Erythroblast (primary cell): Measurements from ENCODE around the gene NUF2.

Experiments used
- GATA1 ChIP-seq: IDR thresholded peaks from 2 replicates; pipeline ENCODE4 v1.6.1; 2011; ENCODE audit warnings: low read depth, mild to moderate bottlenecking, control low read depth, low read length, moderate library complexity
- POLR2A ChIP-seq: IDR thresholded peaks from 2 replicates; pipeline ENCODE4 v1.6.1; 2011; ENCODE audit warnings: mild to moderate bottlenecking, low read length

GRCh38 chr1:163365186-163365585, 43.4 kb downstream of the NUF2 start:
- TF ChIP-seq POLR2A = no peak
- TF ChIP-seq GATA1 = no peak
